A673 (cell line): ENCODE data around the gene SLC36A3.

ENCODE experiments used
- EZH2 ChIP-seq: fragments of 200-600 bp; sonication (generic); IDR thresholded peaks from 2 replicates; pipeline ENCODE4 v1.6.1; 2017; ENCODE audit warnings: borderline replicate concordance, low read depth, mild to moderate bottlenecking, mixed read lengths, antibody characterized with exemption, low read length; ENCODE audit not compliant: poor library complexity, severe bottlenecking
- TF ChIP-seq, protein P1 (sequence below): fragments of 300-800, 200-600 bp; sonication (generic); conservative IDR thresholded peaks from 2 replicates; pipeline ENCODE4 v1.5.1; 2017; ENCODE audit warnings: low read depth, mild to moderate bottlenecking, antibody characterized with exemption, low read length, moderate library complexity, mixed read lengths

GRCh38 chr5:151270599-151270998 lies 33.0 kb downstream of the SLC36A3 start:
- TF ChIP-seq, protein P1, sequence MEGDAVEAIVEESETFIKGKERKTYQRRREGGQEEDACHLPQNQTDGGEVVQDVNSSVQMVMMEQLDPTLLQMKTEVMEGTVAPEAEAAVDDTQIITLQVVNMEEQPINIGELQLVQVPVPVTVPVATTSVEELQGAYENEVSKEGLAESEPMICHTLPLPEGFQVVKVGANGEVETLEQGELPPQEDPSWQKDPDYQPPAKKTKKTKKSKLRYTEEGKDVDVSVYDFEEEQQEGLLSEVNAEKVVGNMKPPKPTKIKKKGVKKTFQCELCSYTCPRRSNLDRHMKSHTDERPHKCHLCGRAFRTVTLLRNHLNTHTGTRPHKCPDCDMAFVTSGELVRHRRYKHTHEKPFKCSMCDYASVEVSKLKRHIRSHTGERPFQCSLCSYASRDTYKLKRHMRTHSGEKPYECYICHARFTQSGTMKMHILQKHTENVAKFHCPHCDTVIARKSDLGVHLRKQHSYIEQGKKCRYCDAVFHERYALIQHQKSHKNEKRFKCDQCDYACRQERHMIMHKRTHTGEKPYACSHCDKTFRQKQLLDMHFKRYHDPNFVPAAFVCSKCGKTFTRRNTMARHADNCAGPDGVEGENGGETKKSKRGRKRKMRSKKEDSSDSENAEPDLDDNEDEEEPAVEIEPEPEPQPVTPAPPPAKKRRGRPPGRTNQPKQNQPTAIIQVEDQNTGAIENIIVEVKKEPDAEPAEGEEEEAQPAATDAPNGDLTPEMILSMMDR = no peak
- no peak for TF ChIP-seq EZH2
